Colonic mucosa (tissue), 4 donors: Measurements from ENCODE around the gene TMEM61. TPM values are rescaled to one million over a fixed set of nuclear protein-coding genes. Genes with fewer than 3 reads are reported as not detected.

Experiments
- DNase-seq: peaks from one replicate; pipeline ENCODE4 v3.0.0-alpha.2; 2020
- H3K27ac ChIP-seq: fragments of 200-600 bp; one replicate; pipeline ENCODE4 v1.8.0; 2021
- H3K27me3 ChIP-seq: fragments of 200-600 bp; one replicate; pipeline ENCODE4 v1.8.0; 2021
- H3K36me3 ChIP-seq: fragments of 200-600 bp; one replicate; pipeline ENCODE4 v1.8.0; 2021
- H3K4me1 ChIP-seq: fragments of 200-600 bp; one replicate; pipeline ENCODE4 v1.8.0; 2021; ENCODE audit warnings: mild to moderate bottlenecking
- H3K4me3 ChIP-seq: fragments of 200-600 bp; one replicate; pipeline ENCODE4 v1.8.0; 2021
- H3K9ac ChIP-seq, 2 donors: one replicate each; pipeline ENCODE4 v1.7.0; 2013; ENCODE audit warnings: control low read depth in 2 of 2, low read depth in 2 of 2, low read length in 2 of 2
- H3K9me3 ChIP-seq: fragments of 200-600 bp; one replicate; pipeline ENCODE4 v1.8.0; 2021
- CTCF ChIP-seq: fragments of 200-600 bp; IDR thresholded peaks from one replicate; pipeline ENCODE4 v1.8.0; 2022; ENCODE audit warnings: antibody characterized with exemption, mild to moderate bottlenecking
- intact Hi-C: fragments of 100-400 bp; cut with DNase I; formaldehyde crosslinking; loops from one replicate; pipeline ENCODE4 v1.14.1; 2022
- total RNA-seq, 2 donors: library from RNA; stranded (reverse); fragmentation: NEBNext Ultra II Directional in 1 of 2; extraction: Animal tissue kit (Norgen Biotek cat#: 25700) in 1 of 2; gene quantifications; one replicate each; pipeline ENCODE4 v1.2.1, GENCODE V29; 2021
- donor health status: healthy.
- donor health status: DM: no; HTN: no; CAD: no.
- donor health status: DM: no; HTN: no; CAD: no.

TMEM61 gene
- total RNA-seq, 2 donors from 2014 or later = 11.0 to 13.4 TPM

DNA sequence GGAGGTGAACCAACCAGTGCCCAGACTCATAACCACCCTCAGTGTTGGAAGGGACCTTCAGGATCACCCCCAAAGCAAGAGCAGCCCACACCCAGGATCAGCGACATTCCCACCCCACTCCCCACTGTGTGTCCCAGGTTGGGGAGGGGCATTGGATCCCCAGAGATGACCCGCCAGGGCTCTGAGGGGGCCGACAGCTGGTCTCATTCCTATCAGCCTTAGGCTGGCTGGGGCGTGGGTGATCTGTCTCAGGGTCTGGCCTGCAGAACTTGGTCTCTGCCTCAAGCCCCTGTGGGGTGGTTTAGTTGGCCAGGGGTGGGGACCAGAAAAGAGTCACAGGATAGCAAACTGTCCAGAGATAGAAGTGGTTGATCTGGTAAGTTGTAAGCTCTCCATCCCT, 10.5 kb downstream of the TMEM61 start:
- no peak overlapping the region for H3K9ac ChIP-seq
- no peaks in the 10 kb centered on the region for H3K27me3 ChIP-seq
- DNase-seq = no peak
- peaks cover 7% of the 10 kb centered on the region for H3K4me1 ChIP-seq
- no peaks in the 10 kb centered on the region for H3K36me3 ChIP-seq
- no peak overlapping the region for H3K27ac ChIP-seq
- intact Hi-C loops = no loop called here
- H3K4me3 ChIP-seq = no peak overlapping the region
- TF ChIP-seq CTCF = no peak
- no peaks in the 10 kb centered on the region for H3K9me3 ChIP-seq

- Histone ChIP-seq H3K9me3 (no peaks in the 10 kb centered on the region), H3K27me3 (peaks cover 2% of the 10 kb centered on the region), H3K4me1 (peaks cover 7% of the 10 kb centered on the region), H3K9ac (no peak overlapping the region), H3K4me3 (no peak overlapping the region), H3K27ac (no peak overlapping the region), H3K36me3 (no peaks in the 10 kb centered on the region)
- TF ChIP-seq CTCF = no peak
- intact Hi-C loops = no loop called here
- DNase-seq = no peak
Measured at GRCh38 chr1:54991939-54992338, 11.5 kb downstream of the TMEM61 start.

- Histone ChIP-seq H3K27me3 (peaks cover 5% of the 10 kb centered on the region), H3K9ac (no peak overlapping the region), H3K27ac (no peak overlapping the region), H3K4me3 (no peak overlapping the region), H3K4me1 (peaks cover 7% of the 10 kb centered on the region), H3K36me3 (no peaks in the 10 kb centered on the region), H3K9me3 (no peaks in the 10 kb centered on the region)
- no peak for TF ChIP-seq CTCF
- intact Hi-C loops = no loop called here
- DNase-seq = no peak
Measured at GRCh38 chr1:54993140-54993539, 12.7 kb downstream of the TMEM61 start.

DNA sequence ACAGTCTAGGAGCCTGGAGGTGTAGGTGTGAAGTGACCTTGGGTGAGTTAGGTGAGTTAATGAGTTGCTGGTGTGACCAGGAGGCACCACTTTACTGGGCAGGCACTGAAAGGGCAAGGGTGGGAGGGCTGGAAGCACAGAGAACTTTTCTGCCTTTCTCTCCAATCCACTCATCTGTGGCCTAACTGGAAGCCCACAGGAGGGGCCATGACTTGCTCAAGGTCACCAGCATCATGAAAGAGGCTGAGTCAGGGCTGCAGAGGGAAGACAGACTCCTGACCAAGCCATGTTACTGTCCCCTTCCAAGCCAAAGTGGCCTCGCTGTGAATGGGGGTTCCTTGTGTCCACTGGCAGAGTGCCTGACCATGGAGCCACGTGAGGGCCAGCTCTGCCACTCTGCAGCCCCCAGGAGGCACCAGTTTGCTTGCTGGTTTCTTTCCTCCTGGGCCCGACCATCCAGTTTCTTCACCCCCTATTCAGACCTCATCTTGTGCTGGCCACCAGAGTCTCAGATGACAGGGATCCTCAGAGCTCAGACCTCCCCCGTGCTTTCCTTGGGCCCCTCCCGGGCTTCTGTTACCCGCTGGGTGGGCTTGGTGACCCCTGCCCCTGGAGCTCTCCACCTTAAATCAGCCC, 14.0 kb downstream of the TMEM61 start:
- Histone ChIP-seq H3K27me3 (peaks cover 5% of the 10 kb centered on the region), H3K4me1 (no peaks in the 10 kb centered on the region), H3K27ac (no peak overlapping the region), H3K9me3 (no peaks in the 10 kb centered on the region), H3K36me3 (no peaks in the 10 kb centered on the region), H3K9ac (no peak overlapping the region), H3K4me3 (no peak overlapping the region)
- no peak for TF ChIP-seq CTCF
- intact Hi-C loops = no loop called here
- DNase-seq = no peak

GRCh38 chr1:54995013-54995760, 14.8 kb downstream of the TMEM61 start:
- H3K4me3 ChIP-seq = no peak overlapping the region
- no peak overlapping the region for H3K27ac ChIP-seq
- no peak for DNase-seq
- intact Hi-C loops = no loop called here
- H3K36me3 ChIP-seq = no peaks in the 10 kb centered on the region
- H3K27me3 ChIP-seq = peaks cover 5% of the 10 kb centered on the region
- no peak overlapping the region for H3K9ac ChIP-seq
- H3K4me1 ChIP-seq = no peaks in the 10 kb centered on the region
- TF ChIP-seq CTCF = no peak
- no peaks in the 10 kb centered on the region for H3K9me3 ChIP-seq
